Sigmoid colon (tissue), 3 donors: Measurements from ENCODE around the gene LYPLAL1.

Source experiments
- POLR2A ChIP-seq, 2 donors: fragments of 450-650 bp; IDR thresholded peaks; one replicate each; pipeline ENCODE4 v1.6.1; 2016; ENCODE audit warnings: antibody characterized with exemption in 2 of 2, mild to moderate bottlenecking in 2 of 2, moderate library complexity in 2 of 2
- TF ChIP-seq, protein P1 (sequence below), 4 experiments: fragments of 450-650 bp in 3 of 4; fragments of 200-600 bp in 1 of 4; IDR thresholded peaks; one replicate each; pipeline ENCODE4 v1.5.1; 2016 to 2019; ENCODE audit warnings: antibody characterized with exemption in 4 of 4, mild to moderate bottlenecking in 3 of 4, moderate library complexity in 2 of 4

DNA sequence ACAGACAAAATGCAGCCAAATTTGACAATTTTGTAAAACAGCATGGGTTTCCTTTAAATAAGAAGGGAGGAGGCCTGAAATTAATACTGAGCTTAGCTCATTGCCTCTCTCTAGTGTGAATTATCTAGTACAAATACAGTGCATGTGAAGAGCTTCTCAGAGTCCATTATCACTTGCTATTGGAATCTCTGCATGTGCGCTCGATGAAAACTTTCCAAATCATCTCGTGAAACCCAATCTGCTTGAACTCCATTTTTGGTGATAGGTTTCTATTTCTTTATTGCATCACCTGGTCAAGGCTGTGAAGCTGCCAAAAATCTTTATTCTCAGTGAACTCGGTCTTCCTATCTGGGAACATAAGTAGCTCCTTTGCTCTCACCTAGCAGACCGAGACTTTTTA is 49.5 kb upstream of the LYPLAL1 start:
- TF ChIP-seq, protein P1, sequence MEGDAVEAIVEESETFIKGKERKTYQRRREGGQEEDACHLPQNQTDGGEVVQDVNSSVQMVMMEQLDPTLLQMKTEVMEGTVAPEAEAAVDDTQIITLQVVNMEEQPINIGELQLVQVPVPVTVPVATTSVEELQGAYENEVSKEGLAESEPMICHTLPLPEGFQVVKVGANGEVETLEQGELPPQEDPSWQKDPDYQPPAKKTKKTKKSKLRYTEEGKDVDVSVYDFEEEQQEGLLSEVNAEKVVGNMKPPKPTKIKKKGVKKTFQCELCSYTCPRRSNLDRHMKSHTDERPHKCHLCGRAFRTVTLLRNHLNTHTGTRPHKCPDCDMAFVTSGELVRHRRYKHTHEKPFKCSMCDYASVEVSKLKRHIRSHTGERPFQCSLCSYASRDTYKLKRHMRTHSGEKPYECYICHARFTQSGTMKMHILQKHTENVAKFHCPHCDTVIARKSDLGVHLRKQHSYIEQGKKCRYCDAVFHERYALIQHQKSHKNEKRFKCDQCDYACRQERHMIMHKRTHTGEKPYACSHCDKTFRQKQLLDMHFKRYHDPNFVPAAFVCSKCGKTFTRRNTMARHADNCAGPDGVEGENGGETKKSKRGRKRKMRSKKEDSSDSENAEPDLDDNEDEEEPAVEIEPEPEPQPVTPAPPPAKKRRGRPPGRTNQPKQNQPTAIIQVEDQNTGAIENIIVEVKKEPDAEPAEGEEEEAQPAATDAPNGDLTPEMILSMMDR (IDR thresholded peaks at IDR 0.05), result no peak
- TF ChIP-seq POLR2A (IDR thresholded peaks at IDR 0.05), result no peak
